ENCODE measurements around the gene MARVELD1.
A peak's percentile ranks its signal among the peaks of the same experiment; 100 is the strongest.

Gene MARVELD1

DNA sequence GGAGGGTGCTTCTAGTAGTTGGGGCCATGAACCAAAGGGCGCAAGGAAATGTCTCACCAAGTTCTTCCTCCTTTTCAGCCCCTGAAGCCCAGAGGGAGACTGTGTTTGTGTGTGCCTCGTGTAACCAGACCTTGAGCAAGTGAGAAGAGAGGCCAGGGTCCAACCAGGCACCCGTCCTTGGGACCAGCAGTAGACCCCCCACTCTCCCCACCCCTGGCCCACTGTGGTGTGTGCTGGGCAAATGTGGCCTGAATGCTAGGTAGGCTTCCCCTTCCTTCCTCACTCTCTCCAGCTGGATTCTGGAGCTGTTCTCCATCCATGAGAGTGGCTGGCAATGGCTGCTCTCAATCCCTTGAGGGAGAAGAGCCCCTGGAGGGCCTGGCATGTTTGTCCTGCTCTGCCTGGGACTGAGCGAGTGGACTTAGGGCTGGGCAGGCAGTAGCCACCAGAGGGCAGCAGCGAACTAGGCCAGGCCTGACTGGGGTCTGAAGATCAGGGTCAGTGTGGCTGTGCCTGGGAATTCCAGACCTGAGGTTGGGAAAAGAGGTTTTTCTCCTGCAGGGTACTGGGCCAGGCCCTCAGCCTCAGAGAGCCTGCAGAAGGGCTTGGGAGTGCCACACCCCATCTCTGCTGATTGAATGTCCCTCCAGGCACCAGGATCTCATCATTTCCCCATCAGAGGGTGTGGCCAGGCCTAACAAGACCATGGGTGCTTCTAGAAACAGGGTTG, 45.8 kb downstream of the MARVELD1 start:
- H3K79me2 ChIP-seq: no peaks in the 10 kb centered on the region
- H2AFZ ChIP-seq: no peak overlapping the region
- H3K27me3 ChIP-seq (ENCODE audit: control insufficient read depth, insufficient read depth, low read length): no peaks in the 10 kb centered on the region
- H3K4me1 ChIP-seq: no peaks in the 10 kb centered on the region
- H3K9ac ChIP-seq: no peak overlapping the region
- H3K27ac ChIP-seq: no peak overlapping the region
- TF ChIP-seq, protein P1, sequence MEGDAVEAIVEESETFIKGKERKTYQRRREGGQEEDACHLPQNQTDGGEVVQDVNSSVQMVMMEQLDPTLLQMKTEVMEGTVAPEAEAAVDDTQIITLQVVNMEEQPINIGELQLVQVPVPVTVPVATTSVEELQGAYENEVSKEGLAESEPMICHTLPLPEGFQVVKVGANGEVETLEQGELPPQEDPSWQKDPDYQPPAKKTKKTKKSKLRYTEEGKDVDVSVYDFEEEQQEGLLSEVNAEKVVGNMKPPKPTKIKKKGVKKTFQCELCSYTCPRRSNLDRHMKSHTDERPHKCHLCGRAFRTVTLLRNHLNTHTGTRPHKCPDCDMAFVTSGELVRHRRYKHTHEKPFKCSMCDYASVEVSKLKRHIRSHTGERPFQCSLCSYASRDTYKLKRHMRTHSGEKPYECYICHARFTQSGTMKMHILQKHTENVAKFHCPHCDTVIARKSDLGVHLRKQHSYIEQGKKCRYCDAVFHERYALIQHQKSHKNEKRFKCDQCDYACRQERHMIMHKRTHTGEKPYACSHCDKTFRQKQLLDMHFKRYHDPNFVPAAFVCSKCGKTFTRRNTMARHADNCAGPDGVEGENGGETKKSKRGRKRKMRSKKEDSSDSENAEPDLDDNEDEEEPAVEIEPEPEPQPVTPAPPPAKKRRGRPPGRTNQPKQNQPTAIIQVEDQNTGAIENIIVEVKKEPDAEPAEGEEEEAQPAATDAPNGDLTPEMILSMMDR (IDR thresholded peaks at IDR 0.05): peak; percentile 85
- no peaks in the 10 kb centered on the region for H3K9me3 ChIP-seq (ENCODE audit: control insufficient read depth, low read length)
- no peak overlapping the region for H3K4me3 ChIP-seq (ENCODE audit: low read depth, low read length)
- no peaks in the 10 kb centered on the region for H3K36me3 ChIP-seq (ENCODE audit: control insufficient read depth, insufficient read depth, low read length)
- no peak overlapping the region for H3K4me2 ChIP-seq (ENCODE audit: low read length)

DNA sequence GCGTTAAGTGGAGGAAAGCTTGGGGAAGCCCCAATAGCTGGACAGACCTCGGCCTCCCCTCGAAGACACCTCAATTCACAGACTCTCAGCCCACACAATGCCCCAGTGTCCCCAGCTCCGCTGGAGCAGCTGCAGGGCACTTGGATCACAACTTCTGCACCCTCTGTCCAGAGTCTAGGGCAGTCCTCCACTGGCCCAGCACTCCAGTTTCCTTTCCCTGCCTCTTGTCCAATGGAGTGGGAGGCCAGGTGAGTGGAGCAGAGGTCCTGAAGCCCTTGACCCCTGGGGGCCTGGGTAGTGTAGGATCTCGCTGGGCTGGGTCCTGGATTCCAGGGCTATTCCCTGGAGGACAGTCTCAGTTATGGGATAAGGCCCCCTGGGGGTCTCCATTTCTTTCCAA, 46.4 kb downstream of the MARVELD1 start:
- TF ChIP-seq, protein P1 (IDR thresholded peaks at IDR 0.05): no peak
- H3K9ac ChIP-seq: no peak overlapping the region
- no peak overlapping the region for H3K27ac ChIP-seq
- H3K27me3 ChIP-seq (ENCODE audit: control insufficient read depth, insufficient read depth, low read length): no peaks in the 10 kb centered on the region
- H3K9me3 ChIP-seq (ENCODE audit: control insufficient read depth, low read length): no peaks in the 10 kb centered on the region
- no peaks in the 10 kb centered on the region for H3K4me1 ChIP-seq
- H3K4me3 ChIP-seq (ENCODE audit: low read depth, low read length): no peak overlapping the region
- H2AFZ ChIP-seq: no peak overlapping the region
- H3K36me3 ChIP-seq (ENCODE audit: control insufficient read depth, insufficient read depth, low read length): no peaks in the 10 kb centered on the region
- no peaks in the 10 kb centered on the region for H3K79me2 ChIP-seq
- H3K4me2 ChIP-seq (ENCODE audit: low read length): no peak overlapping the region

DNA sequence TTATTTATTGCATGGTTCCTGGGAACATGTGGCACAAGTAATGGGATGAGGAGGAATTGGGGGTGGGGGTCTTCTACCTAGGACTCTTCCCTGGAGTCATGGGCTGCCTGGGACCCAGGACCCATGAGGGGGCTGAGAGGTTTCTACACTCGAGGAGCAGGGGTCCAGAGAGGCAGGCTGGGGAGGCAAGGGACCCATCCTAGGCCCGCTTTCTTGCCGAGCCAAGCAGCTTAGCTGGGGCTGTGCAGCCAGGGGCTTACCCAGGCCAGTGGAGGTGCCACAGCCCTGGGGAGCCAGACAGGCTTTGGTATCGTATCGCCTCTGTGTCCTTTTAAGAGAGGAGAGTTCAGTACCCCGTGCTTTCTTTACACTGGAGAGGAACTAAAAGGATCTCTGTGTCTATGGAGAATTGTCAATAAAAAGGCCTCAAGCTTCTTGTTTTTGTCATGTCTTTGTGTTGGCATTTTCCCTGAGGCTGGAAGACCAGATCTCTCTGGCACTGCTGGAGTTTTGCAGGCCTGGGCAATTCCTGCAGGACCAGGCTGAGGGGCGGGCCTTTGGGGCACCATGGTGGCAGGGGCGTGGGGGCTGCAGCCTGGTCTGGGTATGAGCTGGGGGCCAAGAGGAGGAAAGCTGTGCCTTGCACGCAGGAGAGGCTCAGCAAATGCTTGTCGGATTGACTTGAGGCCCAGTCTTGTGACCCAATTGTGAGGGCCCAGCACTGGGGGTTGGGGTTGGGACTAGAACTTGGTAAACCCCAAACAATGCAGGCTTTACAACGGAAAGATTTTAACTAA, 47.1 kb downstream of the MARVELD1 start:
- Histone ChIP-seq H3K9ac (no peak overlapping the region), H3K79me2 (no peaks in the 10 kb centered on the region), H3K9me3 (ENCODE audit: control insufficient read depth, low read length) (no peaks in the 10 kb centered on the region), H3K4me1 (no peaks in the 10 kb centered on the region), H3K4me2 (ENCODE audit: low read length) (no peak overlapping the region), H3K27ac (no peak overlapping the region), H2AFZ (no peak overlapping the region), H3K4me3 (ENCODE audit: low read depth, low read length) (no peak overlapping the region), H3K36me3 (ENCODE audit: control insufficient read depth, insufficient read depth, low read length) (no peaks in the 10 kb centered on the region), H3K27me3 (ENCODE audit: control insufficient read depth, insufficient read depth, low read length) (no peaks in the 10 kb centered on the region)
- TF ChIP-seq, protein P1 (IDR thresholded peaks at IDR 0.05): no peak

DNA sequence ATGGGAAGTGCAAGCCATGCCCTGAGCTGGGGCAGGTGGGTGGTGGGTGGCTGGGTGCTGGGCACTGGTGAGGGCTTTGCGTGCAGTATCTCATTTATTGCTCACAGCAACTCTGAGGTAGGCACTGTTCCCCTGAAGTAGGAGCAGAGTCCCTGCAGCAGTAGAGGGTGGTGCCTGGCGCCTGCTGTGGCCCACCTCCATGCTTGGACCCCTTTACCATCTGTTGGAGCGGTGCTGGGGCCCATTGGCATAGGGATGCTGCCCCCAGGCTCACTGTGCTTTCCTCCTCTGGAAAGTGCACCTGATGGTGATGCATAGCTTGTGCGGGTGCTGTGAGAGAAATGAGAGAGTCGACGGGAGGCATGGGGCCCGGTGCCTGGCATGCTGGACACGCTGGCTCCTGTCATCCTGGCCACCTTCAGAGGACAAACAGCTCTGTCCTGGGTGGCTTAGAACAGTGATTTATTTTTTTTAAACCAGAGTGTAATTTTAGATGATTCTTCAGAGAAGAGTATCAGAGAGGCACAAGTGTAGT, 47.9 kb downstream of the MARVELD1 start:
- TF ChIP-seq, protein P1 (IDR thresholded peaks at IDR 0.05): no peak
- Histone ChIP-seq H3K79me2 (no peaks in the 10 kb centered on the region), H2AFZ (no peak overlapping the region), H3K36me3 (ENCODE audit: control insufficient read depth, insufficient read depth, low read length) (no peaks in the 10 kb centered on the region), H3K4me3 (ENCODE audit: low read depth, low read length) (no peak overlapping the region), H3K9me3 (ENCODE audit: control insufficient read depth, low read length) (no peaks in the 10 kb centered on the region), H3K4me2 (ENCODE audit: low read length) (no peak overlapping the region), H3K9ac (no peak overlapping the region), H3K27ac (no peak overlapping the region), H3K4me1 (no peaks in the 10 kb centered on the region), H3K27me3 (ENCODE audit: control insufficient read depth, insufficient read depth, low read length) (no peaks in the 10 kb centered on the region)
